Ammon's horn (tissue), 1 donor: Measurements from ENCODE around the gene SGTB.

ENCODE experiments used
- DNase-seq: peaks from one replicate; pipeline ENCODE4 v3.0.0-alpha.2; 2016; ENCODE audit warnings: low spot score

Gene SGTB

GRCh38 chr5:65721720-65722574, at the start of gene SGTB, which contains the start of gene NLN:
Gene SGTB (minus strand): TSS chr5:65722109. CDS start chr5:65720807, 1,302 bp downstream.
Gene NLN (plus strand): TSS chr5:65722205. CDS start chr5:65722374, 169 bp downstream.
- peak; percentile 94 for DNase-seq

GRCh38 chr5:65771266-65771665, 49.4 kb upstream of the SGTB start:
- no peak for DNase-seq

- no peak for DNase-seq
Observed at GRCh38 chr5:65769539-65769938, 47.6 kb upstream of the SGTB start.

DNA sequence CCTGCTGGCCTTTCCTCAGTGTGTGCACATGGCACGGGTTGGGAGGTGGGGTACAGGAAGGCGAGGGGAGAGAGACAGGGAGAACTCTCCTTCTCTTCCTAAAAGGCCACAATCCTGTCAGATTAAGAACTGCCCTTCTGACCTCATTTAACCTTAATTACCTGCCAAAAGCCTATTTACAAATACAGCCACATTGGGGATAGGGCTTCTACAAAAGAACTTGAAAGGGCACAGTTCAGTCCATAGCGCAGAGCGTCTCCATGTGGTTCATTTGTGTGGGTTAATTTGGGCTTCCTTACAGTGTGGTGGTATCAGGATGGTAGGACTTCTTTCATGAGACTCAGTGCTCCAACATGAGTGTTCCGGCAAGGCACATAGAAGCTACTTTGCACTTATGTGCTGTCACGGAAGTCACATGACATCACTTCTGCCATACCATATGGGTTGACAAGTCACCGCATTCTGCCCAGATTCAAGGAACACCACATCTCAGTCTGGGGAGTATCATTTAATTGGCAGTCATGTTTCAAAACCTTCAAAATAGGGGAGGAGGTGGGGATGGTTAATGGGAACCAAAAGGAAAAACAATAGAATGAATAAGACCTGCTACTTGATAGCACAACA, 46.9 kb upstream of the SGTB start:
- DNase-seq, result no peak

DNA sequence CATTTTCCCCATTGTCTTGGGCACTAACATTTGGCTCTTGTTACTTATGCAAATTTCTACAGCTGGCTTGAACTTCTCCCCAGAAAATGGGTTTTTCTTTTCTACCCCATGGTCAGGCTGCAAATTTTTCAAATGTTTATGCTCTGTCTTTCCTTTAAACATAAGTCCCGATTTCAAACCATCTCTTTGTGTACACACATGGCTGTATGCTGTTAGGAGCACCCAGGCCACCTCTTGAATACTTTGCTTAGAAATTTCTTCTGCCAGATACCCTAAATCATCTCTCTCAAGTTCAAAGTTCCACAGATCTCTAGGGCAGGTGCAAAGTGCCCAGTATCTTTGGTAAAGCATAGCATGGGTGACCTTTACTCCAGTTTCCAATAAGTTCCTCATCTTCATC, 45.7 kb upstream of the SGTB start:
- no peak for DNase-seq

GRCh38 chr5:65766781-65767180, 44.9 kb upstream of the SGTB start:
- no peak for DNase-seq

DNA sequence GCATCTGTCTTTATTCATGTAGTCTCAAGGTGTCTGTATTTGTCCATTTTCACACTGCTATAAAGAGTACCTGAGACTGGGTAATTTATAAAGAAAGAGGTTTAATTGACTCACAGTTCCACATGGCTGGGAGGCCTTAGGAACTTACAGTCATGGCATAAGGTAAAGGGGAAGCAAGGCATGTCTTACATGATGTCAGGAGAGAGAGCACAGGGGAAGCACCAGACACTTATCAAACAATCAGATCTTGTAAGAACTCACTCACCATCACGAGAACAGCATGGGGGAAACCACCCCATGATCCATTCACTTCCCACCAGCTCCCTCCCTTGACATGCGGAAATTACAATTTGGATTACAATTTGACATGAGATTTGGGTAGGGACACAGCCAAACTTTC, 44.3 kb upstream of the SGTB start:
- DNase-seq, result no peak

DNA sequence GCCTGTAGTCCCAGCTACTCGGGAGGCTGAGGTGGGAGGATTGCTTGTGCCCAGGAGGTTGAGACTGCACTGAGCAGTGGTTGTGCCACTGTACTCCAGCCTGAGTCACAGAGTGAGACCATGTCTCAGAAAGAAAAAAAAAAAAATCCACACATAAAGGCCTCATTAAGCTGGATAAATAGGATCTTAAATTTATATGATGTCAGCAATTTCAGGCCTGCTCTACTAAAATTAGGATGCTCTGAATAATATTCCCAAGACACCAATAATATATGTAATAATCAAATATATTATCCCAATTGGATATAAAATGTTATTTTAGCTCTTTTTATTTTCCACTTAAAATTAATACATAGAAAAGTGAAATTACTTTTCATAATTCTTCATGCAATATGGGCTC, 43.7 kb upstream of the SGTB start:
- DNase-seq, result no peak

DNA sequence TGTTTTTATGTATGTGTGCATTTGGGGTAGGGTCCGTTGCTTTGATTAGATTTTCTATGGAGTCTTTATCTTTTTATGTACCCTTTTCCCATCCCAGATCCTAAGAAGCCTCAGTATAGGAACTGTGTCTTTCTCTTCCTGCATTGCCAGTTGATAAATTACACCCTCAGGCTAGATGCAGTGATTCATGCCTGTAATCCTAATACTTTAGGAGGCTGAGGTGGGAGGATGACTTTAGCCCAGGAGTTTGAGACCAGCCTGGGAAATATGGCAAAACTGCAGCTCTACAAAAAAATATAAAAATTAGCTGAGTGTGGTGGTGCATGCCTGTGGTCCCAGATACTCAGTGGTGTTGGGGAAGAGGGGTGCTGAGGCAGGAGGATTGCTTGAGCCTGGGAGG, 40.3 kb upstream of the SGTB start:
- DNase-seq, result no peak

GRCh38 chr5:65760504-65761275, 38.8 kb upstream of the SGTB start:
- peak; percentile 91 for DNase-seq

- no peak for DNase-seq
Observed at GRCh38 chr5:65758546-65759144, 36.7 kb upstream of the SGTB start.

- no peak for DNase-seq
Observed at GRCh38 chr5:65753189-65753588, 31.3 kb upstream of the SGTB start.

GRCh38 chr5:65750938-65751337, 29.0 kb upstream of the SGTB start:
- no peak for DNase-seq

GRCh38 chr5:65749956-65750355, 28.0 kb upstream of the SGTB start:
- DNase-seq, result no peak

GRCh38 chr5:65749221-65749844, 27.4 kb upstream of the SGTB start:
- DNase-seq, result no peak

DNA sequence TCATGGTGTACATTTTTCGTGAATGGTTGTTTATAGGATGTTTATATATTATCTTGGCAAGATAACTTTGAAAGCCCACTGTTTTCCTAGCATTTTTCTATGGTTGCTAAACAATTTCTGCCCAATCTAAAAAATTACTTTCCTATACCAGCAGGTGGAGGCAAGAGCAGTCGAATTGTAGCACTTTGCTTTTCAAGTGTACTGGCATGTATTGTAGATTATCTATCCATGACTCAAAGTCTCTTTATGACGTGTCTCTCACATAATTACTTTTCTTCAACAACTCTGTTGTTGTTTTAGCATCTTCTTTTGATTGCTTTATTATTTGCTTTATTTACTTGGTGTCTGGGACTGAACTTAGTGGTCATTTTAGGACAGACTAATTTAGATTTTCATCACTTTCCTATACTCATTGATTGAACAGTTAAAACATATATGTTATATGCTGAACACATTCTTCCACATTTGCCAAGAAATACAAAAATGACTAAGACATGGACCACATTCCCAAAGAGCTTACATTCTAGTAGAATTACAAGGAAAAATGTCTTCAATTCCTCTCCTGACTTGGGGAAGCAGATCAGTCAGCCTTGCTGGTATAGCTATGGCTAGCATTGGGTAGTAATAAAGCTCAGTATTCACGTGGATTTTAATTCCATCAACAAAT, 20.8 kb upstream of the SGTB start:
- peak; percentile 41 for DNase-seq

GRCh38 chr5:65739162-65739561, 17.3 kb upstream of the SGTB start:
- no peak for DNase-seq

DNA sequence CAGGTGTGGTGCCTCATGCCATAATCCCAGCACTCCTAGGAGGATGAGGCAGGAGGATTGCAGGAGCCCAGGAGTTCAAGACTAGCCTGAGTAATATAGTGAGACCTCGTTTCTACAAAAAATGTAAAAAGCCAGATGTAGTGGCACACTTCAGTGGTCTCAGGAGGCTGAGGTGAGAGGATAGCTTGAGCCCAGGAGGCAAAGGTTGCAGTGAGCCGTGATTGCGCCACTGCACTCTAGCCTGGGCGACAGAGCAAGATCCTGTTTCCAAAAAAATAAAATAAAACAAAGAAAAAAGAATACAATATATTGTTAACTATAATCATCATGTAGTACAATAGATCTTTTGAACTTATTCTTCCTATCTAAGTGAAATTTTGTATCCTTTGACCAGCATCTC, 16.4 kb upstream of the SGTB start:
- no peak for DNase-seq

DNA sequence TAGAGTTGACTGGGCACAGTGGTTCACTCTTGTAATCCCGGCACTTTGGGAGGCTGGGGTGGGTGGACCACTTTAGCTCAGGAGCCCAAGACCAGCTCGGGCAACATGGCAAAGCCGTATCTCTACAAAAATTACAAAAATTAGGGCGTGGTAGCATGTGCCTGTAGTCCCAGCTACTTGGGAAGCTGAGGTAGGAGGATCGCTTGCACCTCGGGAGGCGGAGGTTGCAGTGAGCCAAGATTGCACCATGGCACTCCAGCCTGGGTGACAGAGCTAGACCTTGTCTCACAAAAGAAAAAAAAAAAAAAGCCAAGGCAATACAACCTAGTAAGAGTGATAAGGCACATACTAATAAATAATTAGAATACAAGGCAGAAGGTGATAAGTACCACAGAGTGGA, 15.9 kb upstream of the SGTB start:
- no peak for DNase-seq

DNA sequence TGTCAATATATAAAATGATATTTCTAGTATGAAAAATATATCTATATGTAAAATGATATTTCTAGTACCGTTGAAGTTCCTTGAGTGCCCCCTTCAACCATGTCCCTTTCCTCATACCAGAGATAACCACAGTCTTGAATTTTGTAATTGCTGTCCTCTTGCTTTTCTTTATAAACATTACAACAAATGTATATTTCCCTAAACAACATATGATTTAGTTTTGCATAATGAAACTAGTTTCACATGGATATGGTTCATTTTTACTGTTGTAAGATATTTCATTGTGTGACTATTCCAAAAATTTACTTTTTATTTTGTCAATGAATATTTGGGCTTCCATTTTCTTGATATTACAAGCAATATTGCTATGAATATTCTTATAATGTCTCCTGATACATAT, 14.1 kb upstream of the SGTB start:
- no peak for DNase-seq

- DNase-seq, result no peak
Observed at GRCh38 chr5:65734921-65735320, 13.0 kb upstream of the SGTB start.
